SK-N-SH (cell line): ENCODE results near the gene IQCK. TPM values are rescaled to one million over a fixed set of nuclear protein-coding genes. Genes with fewer than 3 reads are reported as not detected.

Source experiments
- CTCF ChIA-PET: fragments of 300-600, 350-600 bp; formaldehyde crosslinking; extraction: SDS; loops from one replicate; lab custom pipeline; 2021; lab: Yijun Ruan, JAX
- POLR2A ChIA-PET: fragments of 350-600 bp; sonication (Branson Sonifier 250); formaldehyde crosslinking; extraction: SDS; loops from one replicate; lab custom pipeline; 2020; ENCODE audit warnings: antibody characterized with exemption, inconsistent platforms; lab: Yijun Ruan, JAX
- DNase-seq: peaks from one replicate; pipeline ENCODE4 v3.0.0; 2012
- H2AFZ ChIP-seq: fragments of 200-600 bp; sonication (generic); 2 replicates; pipeline ENCODE4 v1.8.1; 2016; ENCODE audit warnings: antibody characterized with exemption, mild to moderate bottlenecking, low read depth
- H3F3A ChIP-seq: fragments of 200-600 bp; sonication (generic); replicated peaks from 2 replicates; pipeline ENCODE3; 2016; ENCODE audit warnings: antibody characterized with exemption, mild to moderate bottlenecking; ENCODE audit not compliant: insufficient read depth
- H3K27ac ChIP-seq, 2 experiments: fragments of 200-500 bp in 1 of 2; fragments of 200-600 bp in 1 of 2; sonication (Bioruptor generic) in 1 of 2; sonication (generic), shearing (Covaris generic) in 1 of 2; 2 replicates each; pipeline versions ENCODE4 v1.5.1 to v1.6.1; 2014 to 2016; ENCODE audit warnings: low read depth in 2 of 2, inconsistent platforms in 1 of 2, low read length in 1 of 2, mild to moderate bottlenecking in 1 of 2, mixed read lengths in 1 of 2
- H3K27me3 ChIP-seq: fragments of 200-600 bp; sonication (generic), shearing (Covaris generic); 2 replicates; pipeline ENCODE4 v1.6.1; 2016; ENCODE audit warnings: mixed run types; ENCODE audit not compliant: insufficient read depth
- H3K36me3 ChIP-seq, 2 experiments: fragments of 200-500 bp in 1 of 2; fragments of 200-600 bp in 1 of 2; sonication (Bioruptor generic) in 1 of 2; sonication (generic) in 1 of 2; replicated peaks in 1 of 2; 2 replicates each; pipeline versions ENCODE3 to v1.5.1; 2014 to 2016; ENCODE audit warnings: low read length in 1 of 2, mild to moderate bottlenecking in 1 of 2; ENCODE audit not compliant: insufficient read depth in 2 of 2, control insufficient read depth in 1 of 2
- H3K4me1 ChIP-seq, 2 experiments: fragments of 200-500 bp in 1 of 2; fragments of 200-600 bp in 1 of 2; sonication (Bioruptor generic) in 1 of 2; sonication (generic), shearing (Covaris generic) in 1 of 2; 2 replicates each; pipeline versions ENCODE4 v1.5.1 to v1.6.1; 2014 to 2016; ENCODE audit warnings: low read depth in 1 of 2, low read length in 1 of 2, mixed run types in 1 of 2; ENCODE audit not compliant: insufficient read depth in 2 of 2, control insufficient read depth in 1 of 2
- H3K4me2 ChIP-seq: fragments of 200-600 bp; sonication (generic), shearing (Covaris generic); 2 replicates; pipeline ENCODE4 v1.6.1; 2017; ENCODE audit warnings: mixed run types
- H3K4me3 ChIP-seq, 2 experiments: fragments of 200-500 bp in 1 of 2; fragments of 200-600 bp in 1 of 2; sonication (Bioruptor generic) in 1 of 2; sonication (generic), shearing (Covaris generic) in 1 of 2; 2 replicates each; pipeline versions ENCODE4 v1.5.1 to v1.8.1; 2014 to 2016; ENCODE audit warnings: low read depth in 2 of 2, inconsistent platforms in 1 of 2, low read length in 1 of 2, mild to moderate bottlenecking in 1 of 2, mixed read lengths in 1 of 2, moderate library complexity in 1 of 2
- H3K79me2 ChIP-seq: fragments of 200-600 bp; sonication (generic); 2 replicates; pipeline ENCODE4 v1.8.1; 2017; ENCODE audit warnings: mild to moderate bottlenecking; ENCODE audit not compliant: insufficient read depth
- H3K9ac ChIP-seq: fragments of 200-600 bp; sonication (generic); 2 replicates; pipeline ENCODE4 v1.6.1; 2017; ENCODE audit warnings: mixed run types
- H3K9me2 ChIP-seq: fragments of 200-600 bp; sonication (generic); 2 replicates; pipeline ENCODE4 v1.6.1; 2017; ENCODE audit warnings: mixed run types
- H3K9me3 ChIP-seq: fragments of 200-600 bp; sonication (generic); 2 replicates; pipeline ENCODE4 v1.6.1; 2017; ENCODE audit warnings: mixed run types, mild to moderate bottlenecking, moderate library complexity
- H4K20me1 ChIP-seq: fragments of 200-600 bp; sonication (generic); 2 replicates; pipeline ENCODE4 v1.6.1; 2017; ENCODE audit warnings: mild to moderate bottlenecking, mixed run types; ENCODE audit not compliant: insufficient read depth
- ELF1 ChIP-seq: IDR thresholded peaks from 2 replicates; pipeline ENCODE4 v1.4.0; 2012
- EP300 ChIP-seq, 2 experiments: IDR thresholded peaks; 2 replicates each; pipeline versions ENCODE4 v1.4.0 to v1.6.1; 2012; ENCODE audit warnings: borderline replicate concordance in 1 of 2, low read depth in 1 of 2, low read length in 1 of 2
- FOSL2 ChIP-seq: IDR thresholded peaks from 2 replicates; pipeline ENCODE4 v1.4.0; 2012; ENCODE audit warnings: low read depth, mild to moderate bottlenecking, moderate library complexity, borderline replicate concordance
- GATA2 ChIP-seq: sonication (generic); formaldehyde crosslinking; IDR thresholded peaks from 2 replicates; pipeline ENCODE4 v1.5.0; 2020; ENCODE audit warnings: mild to moderate bottlenecking, missing genetic modification reagents
- MEF2A ChIP-seq: IDR thresholded peaks from 2 replicates; pipeline ENCODE4 v1.4.0; 2012; ENCODE audit warnings: low read depth, borderline replicate concordance
- POLR2AphosphoS5 ChIP-seq: IDR thresholded peaks from 2 replicates; pipeline ENCODE4 v1.6.1; 2012; ENCODE audit warnings: low read depth, low read length
- RCOR1 ChIP-seq: fragments of 150-350 bp; IDR thresholded peaks from 2 replicates; pipeline ENCODE4 v1.6.1; 2017; ENCODE audit warnings: antibody characterized with exemption, low read length
- RFX5 ChIP-seq: IDR thresholded peaks from 2 replicates; pipeline ENCODE4 v1.6.1; 2012; ENCODE audit warnings: mild to moderate bottlenecking, improper control_type of control experiment, low read length
- TEAD4 ChIP-seq: IDR thresholded peaks from 2 replicates; pipeline ENCODE4 v1.4.0; 2012; ENCODE audit warnings: mild to moderate bottlenecking, borderline replicate concordance; ENCODE audit not compliant: insufficient read depth
- WGBS: methylation state at CpG from one replicate; pipeline ENCODE4 v1.1.6; 2017; ENCODE audit warnings: low lambda C conversion rate; 5-methylcytosine and 5-hydroxymethylcytosine counted together
- polyA plus RNA-seq, 3 experiments: library from polyadenylated mRNA; depleted of rRNA; stranded (reverse); fragments of >200 nt; gene quantifications; 2 replicates each; pipeline ENCODE4 v1.2.3, GENCODE V29; 2012
- TF ChIP-seq, protein P1 (sequence below): IDR thresholded peaks from 2 replicates; pipeline ENCODE4 v1.4.0; 2012; ENCODE audit warnings: low read depth
- TF ChIP-seq, protein P2 (sequence below): IDR thresholded peaks from 2 replicates; pipeline ENCODE4 v1.6.1; 2012; ENCODE audit warnings: mild to moderate bottlenecking, low read depth, low read length, moderate library complexity
- TF ChIP-seq, protein P3 (sequence below): IDR thresholded peaks from 2 replicates; pipeline ENCODE4 v1.4.0; 2012; ENCODE audit warnings: low read depth, borderline replicate concordance
- TF ChIP-seq, protein P4 (sequence below): IDR thresholded peaks from 2 replicates; pipeline ENCODE4 v1.4.0; 2012; ENCODE audit warnings: low read depth, borderline replicate concordance
- TF ChIP-seq, protein P5 (sequence below): fragments of 150-350 bp; IDR thresholded peaks from 2 replicates; pipeline ENCODE4 v1.6.1; 2017; ENCODE audit warnings: antibody characterized with exemption, low read length, low read depth, borderline replicate concordance

Gene IQCK
- polyA plus RNA-seq, 1 of the 3 experiments (the other 2 are of a cell fraction) = 7.3 TPM

DNA sequence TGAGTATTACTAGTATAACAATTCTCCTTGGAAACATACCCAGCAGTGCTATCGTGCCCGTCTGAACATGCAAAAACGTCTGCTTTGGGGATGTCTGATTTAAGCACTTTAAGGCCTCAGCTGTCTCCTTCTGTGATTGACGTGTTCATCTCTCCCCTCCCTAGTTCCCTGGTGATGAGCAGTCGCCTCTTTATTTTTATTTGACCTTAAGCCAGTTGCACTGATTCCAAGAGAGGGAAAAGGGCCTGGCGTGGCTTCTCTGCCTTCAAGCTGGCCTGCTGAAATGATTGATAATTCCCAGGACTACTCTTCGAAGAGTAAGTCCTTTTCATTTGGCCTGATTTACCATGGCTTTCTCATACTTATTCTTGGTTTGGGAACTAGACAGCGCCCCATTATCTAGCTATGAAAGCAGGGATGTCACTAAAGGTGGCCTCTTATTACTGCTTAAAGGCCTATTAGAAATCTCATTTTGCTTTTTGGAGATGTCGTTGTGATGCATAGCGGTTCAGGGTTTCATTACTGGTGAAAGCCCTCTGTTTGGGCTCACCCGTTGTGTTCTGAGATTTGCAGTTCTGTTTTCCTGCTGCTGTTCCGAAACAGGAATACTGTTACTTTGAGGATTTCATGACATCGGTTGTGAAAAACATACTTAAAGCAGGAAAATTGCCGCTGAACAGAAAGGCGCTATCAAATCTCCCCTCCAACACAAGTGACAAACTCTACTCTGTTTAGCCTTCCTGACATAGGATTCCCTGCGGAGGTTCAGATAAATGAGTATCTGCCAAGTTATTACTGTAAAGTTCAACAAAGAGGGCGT lies 65.5 kb downstream of the IQCK start:
- no peaks in the 10 kb centered on the region for H3K36me3 ChIP-seq
- H3K9me2 ChIP-seq = no peaks in the 10 kb centered on the region
- H3K4me2 ChIP-seq = no peak overlapping the region
- no peaks in the 10 kb centered on the region for H3F3A ChIP-seq
- no peak for TF ChIP-seq RFX5
- TF ChIP-seq, protein P1, sequence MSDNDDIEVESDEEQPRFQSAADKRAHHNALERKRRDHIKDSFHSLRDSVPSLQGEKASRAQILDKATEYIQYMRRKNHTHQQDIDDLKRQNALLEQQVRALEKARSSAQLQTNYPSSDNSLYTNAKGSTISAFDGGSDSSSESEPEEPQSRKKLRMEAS = no peak
- TF ChIP-seq POLR2AphosphoS5 = no peak
- TF ChIP-seq, protein P2, sequence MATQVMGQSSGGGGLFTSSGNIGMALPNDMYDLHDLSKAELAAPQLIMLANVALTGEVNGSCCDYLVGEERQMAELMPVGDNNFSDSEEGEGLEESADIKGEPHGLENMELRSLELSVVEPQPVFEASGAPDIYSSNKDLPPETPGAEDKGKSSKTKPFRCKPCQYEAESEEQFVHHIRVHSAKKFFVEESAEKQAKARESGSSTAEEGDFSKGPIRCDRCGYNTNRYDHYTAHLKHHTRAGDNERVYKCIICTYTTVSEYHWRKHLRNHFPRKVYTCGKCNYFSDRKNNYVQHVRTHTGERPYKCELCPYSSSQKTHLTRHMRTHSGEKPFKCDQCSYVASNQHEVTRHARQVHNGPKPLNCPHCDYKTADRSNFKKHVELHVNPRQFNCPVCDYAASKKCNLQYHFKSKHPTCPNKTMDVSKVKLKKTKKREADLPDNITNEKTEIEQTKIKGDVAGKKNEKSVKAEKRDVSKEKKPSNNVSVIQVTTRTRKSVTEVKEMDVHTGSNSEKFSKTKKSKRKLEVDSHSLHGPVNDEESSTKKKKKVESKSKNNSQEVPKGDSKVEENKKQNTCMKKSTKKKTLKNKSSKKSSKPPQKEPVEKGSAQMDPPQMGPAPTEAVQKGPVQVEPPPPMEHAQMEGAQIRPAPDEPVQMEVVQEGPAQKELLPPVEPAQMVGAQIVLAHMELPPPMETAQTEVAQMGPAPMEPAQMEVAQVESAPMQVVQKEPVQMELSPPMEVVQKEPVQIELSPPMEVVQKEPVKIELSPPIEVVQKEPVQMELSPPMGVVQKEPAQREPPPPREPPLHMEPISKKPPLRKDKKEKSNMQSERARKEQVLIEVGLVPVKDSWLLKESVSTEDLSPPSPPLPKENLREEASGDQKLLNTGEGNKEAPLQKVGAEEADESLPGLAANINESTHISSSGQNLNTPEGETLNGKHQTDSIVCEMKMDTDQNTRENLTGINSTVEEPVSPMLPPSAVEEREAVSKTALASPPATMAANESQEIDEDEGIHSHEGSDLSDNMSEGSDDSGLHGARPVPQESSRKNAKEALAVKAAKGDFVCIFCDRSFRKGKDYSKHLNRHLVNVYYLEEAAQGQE = no peak
- TF ChIP-seq FOSL2 = no peak
- no peak for TF ChIP-seq MEF2A
- TF ChIP-seq EP300 (IDR thresholded peaks at IDR 0.05; ENCODE audit: borderline replicate concordance in 1 of 2, low read depth in 1 of 2, low read length in 1 of 2) = no peak
- TF ChIP-seq, protein P3, sequence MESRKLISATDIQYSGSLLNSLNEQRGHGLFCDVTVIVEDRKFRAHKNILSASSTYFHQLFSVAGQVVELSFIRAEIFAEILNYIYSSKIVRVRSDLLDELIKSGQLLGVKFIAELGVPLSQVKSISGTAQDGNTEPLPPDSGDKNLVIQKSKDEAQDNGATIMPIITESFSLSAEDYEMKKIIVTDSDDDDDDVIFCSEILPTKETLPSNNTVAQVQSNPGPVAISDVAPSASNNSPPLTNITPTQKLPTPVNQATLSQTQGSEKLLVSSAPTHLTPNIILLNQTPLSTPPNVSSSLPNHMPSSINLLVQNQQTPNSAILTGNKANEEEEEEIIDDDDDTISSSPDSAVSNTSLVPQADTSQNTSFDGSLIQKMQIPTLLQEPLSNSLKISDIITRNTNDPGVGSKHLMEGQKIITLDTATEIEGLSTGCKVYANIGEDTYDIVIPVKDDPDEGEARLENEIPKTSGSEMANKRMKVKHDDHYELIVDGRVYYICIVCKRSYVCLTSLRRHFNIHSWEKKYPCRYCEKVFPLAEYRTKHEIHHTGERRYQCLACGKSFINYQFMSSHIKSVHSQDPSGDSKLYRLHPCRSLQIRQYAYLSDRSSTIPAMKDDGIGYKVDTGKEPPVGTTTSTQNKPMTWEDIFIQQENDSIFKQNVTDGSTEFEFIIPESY = no peak
- TF ChIP-seq TEAD4 = no peak
- TF ChIP-seq GATA2 (CRISPR knock-in tag) = no peak
- TF ChIP-seq, protein P4, sequence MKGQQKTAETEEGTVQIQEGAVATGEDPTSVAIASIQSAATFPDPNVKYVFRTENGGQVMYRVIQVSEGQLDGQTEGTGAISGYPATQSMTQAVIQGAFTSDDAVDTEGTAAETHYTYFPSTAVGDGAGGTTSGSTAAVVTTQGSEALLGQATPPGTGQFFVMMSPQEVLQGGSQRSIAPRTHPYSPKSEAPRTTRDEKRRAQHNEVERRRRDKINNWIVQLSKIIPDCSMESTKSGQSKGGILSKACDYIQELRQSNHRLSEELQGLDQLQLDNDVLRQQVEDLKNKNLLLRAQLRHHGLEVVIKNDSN = no peak
- no peak for TF ChIP-seq ELF1
- TF ChIP-seq, protein P5, sequence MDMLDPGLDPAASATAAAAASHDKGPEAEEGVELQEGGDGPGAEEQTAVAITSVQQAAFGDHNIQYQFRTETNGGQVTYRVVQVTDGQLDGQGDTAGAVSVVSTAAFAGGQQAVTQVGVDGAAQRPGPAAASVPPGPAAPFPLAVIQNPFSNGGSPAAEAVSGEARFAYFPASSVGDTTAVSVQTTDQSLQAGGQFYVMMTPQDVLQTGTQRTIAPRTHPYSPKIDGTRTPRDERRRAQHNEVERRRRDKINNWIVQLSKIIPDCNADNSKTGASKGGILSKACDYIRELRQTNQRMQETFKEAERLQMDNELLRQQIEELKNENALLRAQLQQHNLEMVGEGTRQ = no peak
- TF ChIP-seq RCOR1 = no peak
- H3K9ac ChIP-seq = no peak overlapping the region
- no peak overlapping the region for H2AFZ ChIP-seq
- POLR2A ChIA-PET = no interaction called here
- no peaks in the 10 kb centered on the region for H3K9me3 ChIP-seq
- H3K27me3 ChIP-seq = no peaks in the 10 kb centered on the region
- DNase-seq = no peak
- CTCF ChIA-PET = no interaction called here
- H3K4me1 ChIP-seq = no peaks in the 10 kb centered on the region
- 91% methylated on average over 17 of the region's 17 CpGs for WGBS
- H4K20me1 ChIP-seq = no peaks in the 10 kb centered on the region
- no peaks in the 10 kb centered on the region for H3K79me2 ChIP-seq
- H3K27ac ChIP-seq = no peak overlapping the region
- H3K4me3 ChIP-seq = no peak overlapping the region
